Activated CD8-positive, alpha-beta memory T cell treated with anti-CD3 and anti-CD28 coated beads, Interleukin-2, amount 10 ng/mL, durations not matched to agents 7 days and 5 days (primary cell): ENCODE results near the gene KCNF1. TPM values are rescaled to one million over a fixed set of nuclear protein-coding genes. Genes with fewer than 3 reads are reported as not detected.

Source experiments
- total RNA-seq, 2 experiments: library from RNA; stranded (reverse); gene quantifications; one replicate each; pipeline ENCODE4 v1.2.3, GENCODE V29; 2021

The KCNF1 gene
- total RNA-seq, 2 experiments from 2014 or later, result not detected

Other genes with a start within 250 kb of the KCNF1 start
- 10 to 100 TPM; 24.9 to 27.1 TPM for gene NOL10, start 222.0 kb upstream of the KCNF1 start, total RNA-seq
- not detected for gene ATP6V1C2, start 190.3 kb upstream of the KCNF1 start, total RNA-seq
- gene PDIA6, start 99.1 kb upstream of the KCNF1 start, total RNA-seq, result 100 to 1,000 TPM; 134 to 174 TPM
- gene SLC66A3, start 243.5 kb downstream of the KCNF1 start, total RNA-seq, result 10 to 100 TPM in 1 of 2 experiments, 1 to 10 TPM in 1; 9.9 to 15.9 TPM